Activated B cell treated with CpG ODN at 0.5 μM for 24 hours (primary cell): ENCODE results near the gene CDC7. TPM values are rescaled to one million over a fixed set of nuclear protein-coding genes. Genes with fewer than 3 reads are reported as not detected.

ENCODE experiments used
- ATAC-seq: fragments of 200-7000 bp; cut with Tn5 transposase; one replicate; pipeline ENCODE4 v1.10.0; 2021; ENCODE audit warnings: low read depth, mild to moderate bottlenecking, moderate library complexity
- CTCF ChIA-PET: fragments of 350-600 bp; sonication (Branson Sonifier 250); formaldehyde crosslinking; loops from one replicate; lab custom pipeline; 2021; ENCODE audit warnings: antibody characterized with exemption; lab: Charles Lee
- POLR2A ChIA-PET: fragments of 350-600 bp; sonication (Branson Sonifier 250); formaldehyde crosslinking; loops from one replicate; lab custom pipeline; 2021; ENCODE audit warnings: antibody characterized with exemption; lab: Charles Lee
- DNase-seq: peaks from one replicate; pipeline ENCODE4 v3.0.0; 2022
- H3K27ac Mint-ChIP-seq: one replicate; pipeline ENCODE4 v1.8.0; 2020; ENCODE audit warnings: mixed read lengths
- H3K27me3 Mint-ChIP-seq: one replicate; pipeline ENCODE4 v1.8.0; 2021; ENCODE audit warnings: mixed read lengths
- H3K36me3 Mint-ChIP-seq: one replicate; pipeline ENCODE4 v1.8.0; 2021; ENCODE audit warnings: low read depth, mixed read lengths
- H3K4me1 Mint-ChIP-seq: one replicate; pipeline ENCODE4 v1.8.0; 2021; ENCODE audit warnings: mixed read lengths
- H3K4me3 Mint-ChIP-seq: one replicate; pipeline ENCODE4 v1.8.0; 2020; ENCODE audit warnings: mild to moderate bottlenecking, mixed read lengths
- H3K9me3 Mint-ChIP-seq: one replicate; pipeline ENCODE4 v1.8.0; 2020; ENCODE audit warnings: mixed read lengths
- intact Hi-C: fragments of 100-400 bp; cut with micrococcal nuclease; formaldehyde crosslinking; loops from one replicate; pipeline ENCODE4 v1.15.1; 2024
- total RNA-seq: library from RNA; stranded (reverse); gene quantifications from 2 replicates; pipeline ENCODE4 v1.2.3, GENCODE V29; 2022
- TF ChIP-seq, protein P1 (sequence below): fragments of 200-600 bp; IDR thresholded peaks from one replicate; pipeline ENCODE4 v1.8.0; 2022; ENCODE audit warnings: antibody characterized with exemption, mild to moderate bottlenecking

Gene CDC7
- total RNA-seq, 1 donor from 2014 or later, result 7.3 TPM

GRCh38 chr1:91564888-91565701 lies 64.4 kb downstream of the CDC7 start:
- ChIA-PET POLR2A (no interaction called here), CTCF (no interaction called here)
- TF ChIP-seq, protein P1, sequence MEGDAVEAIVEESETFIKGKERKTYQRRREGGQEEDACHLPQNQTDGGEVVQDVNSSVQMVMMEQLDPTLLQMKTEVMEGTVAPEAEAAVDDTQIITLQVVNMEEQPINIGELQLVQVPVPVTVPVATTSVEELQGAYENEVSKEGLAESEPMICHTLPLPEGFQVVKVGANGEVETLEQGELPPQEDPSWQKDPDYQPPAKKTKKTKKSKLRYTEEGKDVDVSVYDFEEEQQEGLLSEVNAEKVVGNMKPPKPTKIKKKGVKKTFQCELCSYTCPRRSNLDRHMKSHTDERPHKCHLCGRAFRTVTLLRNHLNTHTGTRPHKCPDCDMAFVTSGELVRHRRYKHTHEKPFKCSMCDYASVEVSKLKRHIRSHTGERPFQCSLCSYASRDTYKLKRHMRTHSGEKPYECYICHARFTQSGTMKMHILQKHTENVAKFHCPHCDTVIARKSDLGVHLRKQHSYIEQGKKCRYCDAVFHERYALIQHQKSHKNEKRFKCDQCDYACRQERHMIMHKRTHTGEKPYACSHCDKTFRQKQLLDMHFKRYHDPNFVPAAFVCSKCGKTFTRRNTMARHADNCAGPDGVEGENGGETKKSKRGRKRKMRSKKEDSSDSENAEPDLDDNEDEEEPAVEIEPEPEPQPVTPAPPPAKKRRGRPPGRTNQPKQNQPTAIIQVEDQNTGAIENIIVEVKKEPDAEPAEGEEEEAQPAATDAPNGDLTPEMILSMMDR, result no peak
- Mint-ChIP-seq H3K27ac (no peak overlapping the region), H3K9me3 (peaks cover 3% of the 10 kb centered on the region), H3K36me3 (no peaks in the 10 kb centered on the region), H3K4me3 (no peak overlapping the region), H3K4me1 (peaks cover 4% of the 10 kb centered on the region), H3K27me3 (no peaks in the 10 kb centered on the region)
- DNase-seq (no peak), ATAC-seq (no peak)
- intact Hi-C loops, result no loop called here

- H3K27ac Mint-ChIP-seq, result no peak overlapping the region
- no peaks in the 10 kb centered on the region for H3K27me3 Mint-ChIP-seq
- ChIA-PET POLR2A (no interaction called here), CTCF (no interaction called here)
- no peak overlapping the region for H3K4me3 Mint-ChIP-seq
- TF ChIP-seq, protein P1, result no peak
- peaks cover 26% of the 10 kb centered on the region for H3K4me1 Mint-ChIP-seq
- ATAC-seq (no peak), DNase-seq (no peak)
- H3K9me3 Mint-ChIP-seq, result peaks cover 3% of the 10 kb centered on the region
- intact Hi-C loops, result no loop called here
- H3K36me3 Mint-ChIP-seq, result no peaks in the 10 kb centered on the region
Observed at GRCh38 chr1:91567583-91567982, 66.9 kb downstream of the CDC7 start.

DNA sequence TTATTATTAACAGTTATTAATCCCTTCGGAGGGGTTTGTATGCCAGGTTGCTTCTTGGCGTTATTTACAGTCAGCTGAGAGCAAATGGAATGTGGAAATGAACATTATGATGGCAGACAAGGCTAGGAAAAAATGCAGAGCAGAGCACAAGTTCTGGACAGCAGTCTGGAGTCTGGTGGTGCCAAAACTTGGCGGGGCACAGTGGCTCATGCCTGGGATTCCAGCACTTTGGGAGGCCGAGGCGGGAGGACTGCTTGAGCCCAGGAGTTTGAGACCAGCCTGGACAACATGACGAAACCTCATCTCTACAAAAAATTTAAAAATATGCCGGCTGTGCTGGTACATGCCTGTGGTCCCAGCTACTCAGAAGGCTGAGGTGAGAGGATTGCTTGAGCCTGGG lies 67.6 kb downstream of the CDC7 start:
- no peak overlapping the region for H3K27ac Mint-ChIP-seq
- POLR2A ChIA-PET, result no interaction called here
- intact Hi-C loops, result no loop called here

DNA sequence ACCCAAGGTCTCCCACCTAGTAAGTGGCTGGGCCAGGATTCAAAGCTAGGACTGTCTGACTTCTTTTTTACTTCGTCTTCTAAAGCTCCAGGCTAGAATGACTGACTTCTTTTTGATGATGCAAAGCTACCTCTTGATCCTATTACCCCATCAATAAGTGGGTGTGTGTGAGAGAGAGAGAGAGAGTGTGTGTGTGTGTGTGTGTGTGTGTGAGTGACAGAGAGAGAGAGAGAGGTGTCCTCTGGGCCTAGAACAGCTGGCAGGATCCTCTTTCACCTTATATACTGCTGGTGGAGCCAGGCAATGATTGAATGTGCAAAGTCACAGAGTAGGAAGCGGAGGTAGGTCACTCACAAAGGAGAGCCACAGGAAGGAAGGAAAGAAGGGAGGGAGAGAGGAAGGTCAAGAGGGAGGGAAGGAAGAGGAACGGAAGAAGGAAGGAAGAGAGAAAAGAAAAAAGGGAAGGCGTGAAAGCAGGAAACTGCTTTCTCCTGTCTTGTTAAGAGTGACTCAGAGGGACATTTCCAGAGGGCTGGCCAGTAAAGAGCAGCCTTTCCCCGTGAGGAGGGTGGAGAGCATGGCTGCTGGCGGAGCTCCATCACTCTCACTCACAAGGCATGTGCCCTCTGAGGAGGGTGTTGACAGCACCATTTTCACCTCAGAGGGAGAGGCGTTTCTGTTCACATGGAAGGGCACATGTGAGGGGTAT lies 68.9 kb downstream of the CDC7 start:
- CTCF ChIA-PET, result no interaction called here
- Mint-ChIP-seq H3K4me3 (no peak overlapping the region), H3K4me1 (peaks cover 34% of the 10 kb centered on the region), H3K27ac (no peak overlapping the region), H3K27me3 (no peaks in the 10 kb centered on the region), H3K36me3 (no peaks in the 10 kb centered on the region), H3K9me3 (no peaks in the 10 kb centered on the region)
- TF ChIP-seq, protein P1, result no peak
- intact Hi-C loops, result no loop called here
- POLR2A ChIA-PET, result interaction anchor here (0.8 kb wide), 1 partner anchor 69 kb away, joined by 3 read pairs; the partner anchor contains the start of gene CDC7
- no peak for ATAC-seq
- no peak for DNase-seq

More for the DNA sequence above, 67.6 kb downstream of the CDC7 start:
- TF ChIP-seq, protein P1, result no peak
- Mint-ChIP-seq H3K27me3 (no peaks in the 10 kb centered on the region), H3K4me1 (peaks cover 27% of the 10 kb centered on the region), H3K4me3 (no peak overlapping the region), H3K9me3 (peaks cover 3% of the 10 kb centered on the region), H3K36me3 (no peaks in the 10 kb centered on the region)
- CTCF ChIA-PET, result no interaction called here
- DNase-seq (no peak), ATAC-seq (no peak)

DNA sequence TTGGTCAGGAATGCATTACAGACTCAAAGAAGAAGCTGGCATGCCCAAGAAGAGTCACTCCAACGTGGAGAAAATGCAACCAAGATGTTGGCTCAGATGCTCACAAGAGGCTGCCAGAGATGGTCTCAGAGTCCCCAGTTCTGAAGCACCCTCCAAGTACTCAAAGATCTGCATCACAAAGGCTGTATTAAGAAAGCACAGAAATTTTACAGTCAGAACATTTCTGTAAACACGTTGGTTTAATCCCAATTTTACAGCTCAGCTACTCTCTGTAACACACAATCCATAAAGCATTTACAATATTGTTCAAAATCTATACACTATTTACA lies 69.4 kb downstream of the CDC7 start:
- Mint-ChIP-seq H3K36me3 (no peaks in the 10 kb centered on the region), H3K4me3 (no peak overlapping the region), H3K27ac (no peak overlapping the region), H3K4me1 (peaks cover 34% of the 10 kb centered on the region), H3K9me3 (no peaks in the 10 kb centered on the region), H3K27me3 (no peaks in the 10 kb centered on the region)
- ChIA-PET POLR2A (no interaction called here), CTCF (no interaction called here)
- DNase-seq (no peak), ATAC-seq (no peak)
- TF ChIP-seq, protein P1, result no peak
- intact Hi-C loops, result no loop called here
